ENCODE measurements around the gene JAZF1.

Gene JAZF1

DNA sequence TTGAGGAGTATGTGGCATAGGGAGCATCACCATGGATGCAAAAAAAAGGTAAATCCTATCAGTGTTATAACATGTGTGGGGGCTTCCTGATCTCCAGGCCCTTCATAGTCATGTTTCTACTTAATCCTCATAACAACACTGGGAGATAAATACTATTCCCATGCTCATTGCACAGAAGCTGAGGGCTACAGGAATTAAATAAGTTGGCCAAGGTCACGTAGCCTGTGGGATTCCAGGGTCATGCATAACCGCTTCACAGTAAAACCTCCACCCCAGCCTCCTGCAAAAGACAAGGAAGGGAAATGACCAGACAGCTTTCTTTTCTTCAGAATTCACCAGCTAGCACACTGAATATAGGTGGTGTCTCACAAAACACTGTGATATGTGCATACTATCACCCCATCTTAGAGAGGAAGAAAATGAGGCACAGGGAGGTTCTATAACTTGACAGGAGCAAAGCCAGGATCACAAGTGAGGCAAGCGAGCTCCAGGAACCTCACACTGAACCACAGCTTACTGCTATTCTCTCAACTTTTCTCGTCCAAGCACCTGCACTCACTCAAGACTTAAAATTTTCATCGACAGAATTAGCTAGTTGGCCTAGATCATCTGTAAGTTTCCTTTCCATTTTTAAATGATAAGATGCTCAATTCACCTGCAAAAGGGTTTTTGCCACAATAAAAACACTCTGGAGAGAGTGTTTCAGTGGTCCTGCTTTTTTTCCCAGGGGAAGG is 13.4 kb downstream of the JAZF1 start:
- no peaks in the 10 kb centered on the region for H3K36me3 ChIP-seq
- H3K27me3 ChIP-seq, result no peaks in the 10 kb centered on the region
- no peak overlapping the region for H3K27ac ChIP-seq
- H3K9me3 ChIP-seq, result no peaks in the 10 kb centered on the region
- H3K4me1 ChIP-seq (ENCODE audit: control insufficient read depth in 1 of 2, insufficient read depth in 1 of 2, low read depth in 1 of 2, low read length in 1 of 2), result no peaks in the 10 kb centered on the region
- no peak overlapping the region for H3K4me3 ChIP-seq (ENCODE audit: low read depth in 1 of 2, low read length in 1 of 2)
- TF ChIP-seq, protein P1, sequence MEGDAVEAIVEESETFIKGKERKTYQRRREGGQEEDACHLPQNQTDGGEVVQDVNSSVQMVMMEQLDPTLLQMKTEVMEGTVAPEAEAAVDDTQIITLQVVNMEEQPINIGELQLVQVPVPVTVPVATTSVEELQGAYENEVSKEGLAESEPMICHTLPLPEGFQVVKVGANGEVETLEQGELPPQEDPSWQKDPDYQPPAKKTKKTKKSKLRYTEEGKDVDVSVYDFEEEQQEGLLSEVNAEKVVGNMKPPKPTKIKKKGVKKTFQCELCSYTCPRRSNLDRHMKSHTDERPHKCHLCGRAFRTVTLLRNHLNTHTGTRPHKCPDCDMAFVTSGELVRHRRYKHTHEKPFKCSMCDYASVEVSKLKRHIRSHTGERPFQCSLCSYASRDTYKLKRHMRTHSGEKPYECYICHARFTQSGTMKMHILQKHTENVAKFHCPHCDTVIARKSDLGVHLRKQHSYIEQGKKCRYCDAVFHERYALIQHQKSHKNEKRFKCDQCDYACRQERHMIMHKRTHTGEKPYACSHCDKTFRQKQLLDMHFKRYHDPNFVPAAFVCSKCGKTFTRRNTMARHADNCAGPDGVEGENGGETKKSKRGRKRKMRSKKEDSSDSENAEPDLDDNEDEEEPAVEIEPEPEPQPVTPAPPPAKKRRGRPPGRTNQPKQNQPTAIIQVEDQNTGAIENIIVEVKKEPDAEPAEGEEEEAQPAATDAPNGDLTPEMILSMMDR (IDR thresholded peaks at IDR 0.05), result no peak

DNA sequence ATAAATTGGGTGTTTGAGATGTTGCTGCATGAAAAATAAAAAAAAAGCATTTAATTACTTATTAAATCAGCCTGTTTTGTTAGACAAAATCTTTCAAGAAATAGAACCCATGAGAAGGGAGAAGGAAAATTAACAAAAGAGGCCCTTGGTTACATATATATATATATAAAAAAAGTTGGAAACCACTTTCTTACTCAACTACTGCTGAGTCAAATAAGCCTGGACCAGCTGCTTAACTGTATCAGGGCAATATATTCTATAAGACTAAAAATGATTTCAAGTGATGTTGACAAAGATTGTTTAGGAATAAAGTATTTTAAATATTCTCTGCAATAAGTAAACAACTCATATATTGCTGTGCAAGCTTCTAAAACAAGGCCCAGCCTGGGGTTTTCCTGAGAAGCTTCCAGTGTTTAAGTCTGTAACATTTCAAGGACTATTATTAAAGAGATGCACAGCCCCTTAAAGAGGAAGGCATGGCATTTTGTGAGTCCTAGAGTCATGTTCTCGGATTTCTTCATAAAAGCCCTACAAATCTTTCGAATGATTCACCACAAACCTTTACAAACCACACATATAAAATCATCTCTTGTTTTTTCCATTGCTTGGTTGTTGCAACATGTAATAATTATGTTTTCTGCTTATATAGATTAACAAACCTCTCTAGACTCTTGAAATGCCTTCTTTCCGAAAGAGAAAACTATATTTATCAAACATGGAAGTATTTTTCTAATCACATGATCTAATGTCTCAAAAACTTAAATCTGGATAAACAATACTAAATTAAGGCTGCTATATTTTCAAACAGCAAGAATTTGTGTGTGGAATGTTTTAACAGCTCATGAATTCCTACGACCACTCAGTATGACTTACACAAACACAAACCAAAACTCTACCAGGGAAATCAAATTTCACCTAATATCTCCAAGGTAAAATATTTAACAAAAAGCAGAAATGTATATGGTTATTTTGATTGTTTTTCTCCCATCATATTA is 14.3 kb downstream of the JAZF1 start:
- no peaks in the 10 kb centered on the region for H3K27me3 ChIP-seq
- TF ChIP-seq, protein P1 (IDR thresholded peaks at IDR 0.05), result no peak
- H3K36me3 ChIP-seq, result no peaks in the 10 kb centered on the region
- no peak overlapping the region for H3K27ac ChIP-seq
- no peaks in the 10 kb centered on the region for H3K9me3 ChIP-seq
- H3K4me3 ChIP-seq (ENCODE audit: low read depth in 1 of 2, low read length in 1 of 2), result no peak overlapping the region
- no peaks in the 10 kb centered on the region for H3K4me1 ChIP-seq (ENCODE audit: control insufficient read depth in 1 of 2, insufficient read depth in 1 of 2, low read depth in 1 of 2, low read length in 1 of 2)

DNA sequence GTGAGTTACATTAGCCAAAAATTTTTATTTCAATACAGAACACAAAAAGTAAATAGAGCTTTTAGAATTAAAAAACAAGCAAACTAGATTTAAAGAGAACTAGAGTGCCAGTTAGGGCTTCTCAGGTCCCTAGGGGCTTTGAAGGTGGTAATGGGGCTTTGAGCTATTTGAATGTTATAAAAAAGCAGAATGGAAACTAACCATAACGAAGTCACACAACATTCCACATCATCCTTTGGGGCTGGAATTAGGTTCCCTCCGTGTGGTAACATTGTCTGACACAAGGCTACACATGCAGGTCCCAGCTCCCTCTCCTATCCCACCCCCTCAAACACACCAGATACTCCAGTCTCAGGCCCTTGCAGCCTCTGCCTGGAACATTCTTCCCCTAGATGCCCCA is 15.3 kb downstream of the JAZF1 start:
- Histone ChIP-seq H3K9me3 (no peaks in the 10 kb centered on the region), H3K36me3 (no peaks in the 10 kb centered on the region), H3K4me3 (ENCODE audit: low read depth in 1 of 2, low read length in 1 of 2) (no peak overlapping the region), H3K4me1 (ENCODE audit: control insufficient read depth in 1 of 2, insufficient read depth in 1 of 2, low read depth in 1 of 2, low read length in 1 of 2) (no peaks in the 10 kb centered on the region), H3K27me3 (no peaks in the 10 kb centered on the region), H3K27ac (no peak overlapping the region)
- TF ChIP-seq, protein P1 (IDR thresholded peaks at IDR 0.05), result no peak

DNA sequence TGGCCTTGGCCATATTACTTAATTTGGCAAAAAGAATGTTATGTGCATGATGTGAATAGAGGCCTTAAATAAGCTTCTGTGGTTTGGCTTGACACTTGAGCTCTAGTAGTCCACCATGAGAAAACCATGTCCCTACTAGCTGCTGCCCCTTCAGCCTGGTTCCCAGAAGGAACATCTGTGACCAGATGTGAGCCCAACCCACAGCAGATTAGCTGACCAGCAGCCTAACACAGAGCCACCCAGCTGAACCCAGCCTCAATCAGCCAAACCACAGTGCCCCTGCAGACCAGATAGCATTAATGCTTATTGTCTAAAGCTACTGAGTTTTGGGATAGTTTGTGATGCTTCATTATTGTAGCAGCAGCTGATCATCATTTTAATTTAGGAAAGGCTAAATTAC is 16.6 kb downstream of the JAZF1 start:
- Histone ChIP-seq H3K27me3 (no peaks in the 10 kb centered on the region), H3K36me3 (no peaks in the 10 kb centered on the region), H3K27ac (no peak overlapping the region), H3K4me3 (ENCODE audit: low read depth in 1 of 2, low read length in 1 of 2) (no peak overlapping the region), H3K4me1 (ENCODE audit: control insufficient read depth in 1 of 2, insufficient read depth in 1 of 2, low read depth in 1 of 2, low read length in 1 of 2) (no peaks in the 10 kb centered on the region), H3K9me3 (no peaks in the 10 kb centered on the region)
- TF ChIP-seq, protein P1 (IDR thresholded peaks at IDR 0.05), result no peak

DNA sequence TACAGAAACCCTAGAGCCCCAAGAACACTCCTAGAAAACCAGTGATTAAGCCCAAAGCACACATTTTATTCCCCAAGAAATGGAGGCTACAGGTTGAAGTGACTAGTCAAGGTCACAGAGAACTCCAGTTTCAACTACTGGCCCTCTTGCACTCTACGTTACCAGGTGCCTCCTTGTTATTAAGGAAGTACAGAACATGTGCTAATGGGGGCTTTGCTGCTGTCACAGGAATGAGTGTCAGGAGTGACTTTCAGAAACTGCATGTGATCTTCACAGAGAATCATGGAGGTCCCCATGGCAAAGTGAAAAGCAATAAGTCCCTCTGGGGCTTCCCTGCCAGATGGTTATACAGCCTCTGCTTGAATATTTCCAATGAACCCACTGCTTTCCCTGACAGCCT is 19.3 kb downstream of the JAZF1 start:
- no peaks in the 10 kb centered on the region for H3K4me1 ChIP-seq (ENCODE audit: control insufficient read depth in 1 of 2, insufficient read depth in 1 of 2, low read depth in 1 of 2, low read length in 1 of 2)
- no peak overlapping the region for H3K4me3 ChIP-seq (ENCODE audit: low read depth in 1 of 2, low read length in 1 of 2)
- H3K27ac ChIP-seq, result no peak overlapping the region
- no peaks in the 10 kb centered on the region for H3K9me3 ChIP-seq
- no peaks in the 10 kb centered on the region for H3K36me3 ChIP-seq
- TF ChIP-seq, protein P1 (IDR thresholded peaks at IDR 0.05), result no peak
- H3K27me3 ChIP-seq, result no peaks in the 10 kb centered on the region
